ENCODE results near the gene SLC6A4. TPM values are rescaled to one million over a fixed set of nuclear protein-coding genes. Genes with fewer than 3 reads are reported as not detected.

The SLC6A4 gene
- total RNA-seq, 6 experiments from 2014 or later = not detected

DNA sequence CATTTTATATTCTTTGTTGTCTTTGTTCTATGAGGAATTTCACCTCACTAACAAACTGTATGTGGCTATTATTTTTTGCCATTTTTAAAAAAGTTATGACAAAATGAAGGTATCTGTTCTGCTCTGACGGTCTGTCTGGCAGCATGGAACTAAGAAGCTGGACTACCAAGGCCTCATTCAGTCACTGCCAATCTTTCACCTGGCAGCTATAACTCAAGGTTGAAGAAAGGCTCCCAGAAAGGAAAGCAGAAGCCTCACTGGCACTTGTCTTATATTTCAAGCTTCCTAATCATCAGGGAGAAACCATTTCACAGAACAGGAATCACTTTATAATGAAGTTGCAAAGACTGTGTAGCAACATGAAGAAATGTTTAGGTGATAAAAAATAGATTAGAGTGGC is 18.7 kb upstream of the SLC6A4 start:
- DNase-seq = no peak
- Mint-ChIP-seq H3K27me3 (ENCODE audit: insufficient read depth) (no peaks in the 10 kb centered on the region), H3K9me3 (no peaks in the 10 kb centered on the region), H3K4me1 (ENCODE audit: low read depth) (peaks cover 31% of the 10 kb centered on the region), H3K27ac (no peak overlapping the region), H3K36me3 (ENCODE audit: low read depth) (peaks cover 22% of the 10 kb centered on the region), H3K4me3 (no peak overlapping the region)
- TF ChIP-seq, protein P1, sequence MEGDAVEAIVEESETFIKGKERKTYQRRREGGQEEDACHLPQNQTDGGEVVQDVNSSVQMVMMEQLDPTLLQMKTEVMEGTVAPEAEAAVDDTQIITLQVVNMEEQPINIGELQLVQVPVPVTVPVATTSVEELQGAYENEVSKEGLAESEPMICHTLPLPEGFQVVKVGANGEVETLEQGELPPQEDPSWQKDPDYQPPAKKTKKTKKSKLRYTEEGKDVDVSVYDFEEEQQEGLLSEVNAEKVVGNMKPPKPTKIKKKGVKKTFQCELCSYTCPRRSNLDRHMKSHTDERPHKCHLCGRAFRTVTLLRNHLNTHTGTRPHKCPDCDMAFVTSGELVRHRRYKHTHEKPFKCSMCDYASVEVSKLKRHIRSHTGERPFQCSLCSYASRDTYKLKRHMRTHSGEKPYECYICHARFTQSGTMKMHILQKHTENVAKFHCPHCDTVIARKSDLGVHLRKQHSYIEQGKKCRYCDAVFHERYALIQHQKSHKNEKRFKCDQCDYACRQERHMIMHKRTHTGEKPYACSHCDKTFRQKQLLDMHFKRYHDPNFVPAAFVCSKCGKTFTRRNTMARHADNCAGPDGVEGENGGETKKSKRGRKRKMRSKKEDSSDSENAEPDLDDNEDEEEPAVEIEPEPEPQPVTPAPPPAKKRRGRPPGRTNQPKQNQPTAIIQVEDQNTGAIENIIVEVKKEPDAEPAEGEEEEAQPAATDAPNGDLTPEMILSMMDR (IDR thresholded peaks at IDR 0.05) = no peak

DNA sequence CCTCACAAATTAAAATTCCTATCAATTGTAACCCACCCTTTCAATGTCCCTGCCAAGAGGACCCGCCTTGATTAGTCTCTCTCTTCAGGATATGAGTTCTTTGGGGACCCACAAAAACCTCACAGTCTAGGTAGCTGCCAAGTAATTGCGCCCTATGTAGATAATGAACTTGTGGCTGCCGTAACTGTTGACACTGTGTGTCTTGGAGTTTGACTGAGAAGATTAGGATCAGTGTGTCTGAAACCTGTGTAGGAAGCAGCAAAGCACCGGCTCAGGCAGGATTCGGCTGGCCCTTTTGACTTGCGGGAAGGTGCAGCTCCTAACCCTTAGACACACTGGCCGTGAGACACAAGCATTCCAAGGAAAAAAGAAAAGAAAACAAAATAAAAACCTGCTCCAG is 17.8 kb upstream of the SLC6A4 start:
- Mint-ChIP-seq H3K27ac (no peak overlapping the region), H3K27me3 (ENCODE audit: insufficient read depth) (no peaks in the 10 kb centered on the region), H3K4me1 (ENCODE audit: low read depth) (peaks cover 24% of the 10 kb centered on the region), H3K9me3 (no peaks in the 10 kb centered on the region), H3K4me3 (no peak overlapping the region), H3K36me3 (ENCODE audit: low read depth) (peaks cover 30% of the 10 kb centered on the region)
- DNase-seq = no peak
- TF ChIP-seq, protein P1 (IDR thresholded peaks at IDR 0.05) = no peak

DNA sequence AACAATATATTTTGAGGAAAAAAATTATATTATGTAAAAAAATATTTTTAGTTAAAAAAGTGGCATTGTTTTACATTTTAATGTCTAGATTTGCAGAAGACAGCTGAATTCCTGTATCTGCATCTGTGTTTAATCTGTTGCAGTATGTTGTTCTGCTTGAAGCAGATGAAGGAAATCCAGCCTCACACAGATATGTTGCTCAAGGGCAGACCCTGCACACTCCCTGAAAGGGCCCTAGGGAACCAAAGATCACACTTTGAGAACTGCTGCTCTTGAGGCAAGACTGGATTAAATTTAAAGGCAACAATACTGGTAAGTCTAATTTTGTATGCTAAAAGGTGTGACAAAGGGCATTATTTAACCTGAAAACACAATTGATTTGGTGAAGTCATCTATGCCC is 16.4 kb upstream of the SLC6A4 start:
- TF ChIP-seq, protein P1 (IDR thresholded peaks at IDR 0.05) = no peak
- no peak overlapping the region for H3K4me3 Mint-ChIP-seq
- H3K36me3 Mint-ChIP-seq (ENCODE audit: low read depth) = peaks cover 44% of the 10 kb centered on the region
- H3K4me1 Mint-ChIP-seq (ENCODE audit: low read depth) = peaks cover 22% of the 10 kb centered on the region
- H3K27me3 Mint-ChIP-seq (ENCODE audit: insufficient read depth) = peaks cover 2% of the 10 kb centered on the region; the same call in 1 of the 2 replicates
- no peak for DNase-seq
- H3K27ac Mint-ChIP-seq = no peak overlapping the region
- no peaks in the 10 kb centered on the region for H3K9me3 Mint-ChIP-seq

DNA sequence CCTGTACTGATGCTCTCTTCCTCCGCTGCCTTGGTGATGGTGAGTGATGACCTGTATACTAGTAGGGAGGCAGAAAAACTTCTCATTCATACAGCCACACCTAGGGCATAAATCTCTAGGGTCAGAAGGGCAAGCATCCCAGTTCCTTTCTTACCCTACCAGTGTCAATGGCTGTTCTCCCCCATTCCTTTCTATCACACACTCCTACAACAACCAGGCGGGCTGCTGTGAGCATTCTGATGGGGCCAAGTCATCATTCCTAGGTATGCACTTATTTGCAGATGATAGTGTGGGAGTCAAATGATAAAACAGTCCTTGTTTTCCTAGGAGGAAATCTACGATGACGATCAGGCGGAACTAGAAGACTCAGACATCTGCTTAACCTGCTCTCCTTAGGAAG is 14.0 kb upstream of the SLC6A4 start:
- H3K4me3 Mint-ChIP-seq = no peak overlapping the region
- TF ChIP-seq, protein P1 (IDR thresholded peaks at IDR 0.05) = no peak
- H3K36me3 Mint-ChIP-seq (ENCODE audit: low read depth) = peaks cover 50% of the 10 kb centered on the region
- H3K27ac Mint-ChIP-seq = no peak overlapping the region
- DNase-seq = no peak
- H3K27me3 Mint-ChIP-seq (ENCODE audit: insufficient read depth) = peaks cover 2% of the 10 kb centered on the region; the same call in 1 of the 2 replicates
- H3K4me1 Mint-ChIP-seq (ENCODE audit: low read depth) = peaks cover 35% of the 10 kb centered on the region
- no peaks in the 10 kb centered on the region for H3K9me3 Mint-ChIP-seq

DNA sequence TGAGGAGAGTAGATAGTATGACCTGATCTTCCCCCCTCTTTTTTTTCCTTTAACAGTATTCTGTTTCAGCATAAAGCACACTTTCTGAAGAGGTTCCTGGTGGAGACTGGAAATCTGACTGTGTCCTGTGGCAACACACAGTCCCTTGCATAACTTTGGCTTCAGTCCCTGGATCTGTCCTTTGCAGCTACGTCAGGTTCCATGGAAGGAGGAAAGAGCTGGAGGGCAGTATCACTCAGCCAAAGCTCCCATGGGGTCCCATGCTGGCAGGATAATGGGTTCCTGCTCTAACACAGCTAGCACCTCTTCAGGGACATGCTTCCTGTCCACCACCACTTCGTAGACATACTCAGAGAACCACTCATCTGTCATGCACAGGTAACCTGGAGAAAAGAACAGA is 13.3 kb upstream of the SLC6A4 start:
- Mint-ChIP-seq H3K4me1 (ENCODE audit: low read depth) (peaks cover 41% of the 10 kb centered on the region), H3K27ac (no peak overlapping the region), H3K9me3 (no peaks in the 10 kb centered on the region), H3K36me3 (ENCODE audit: low read depth) (peaks cover 51% of the 10 kb centered on the region), H3K4me3 (no peak overlapping the region), H3K27me3 (ENCODE audit: insufficient read depth) (peaks cover 2% of the 10 kb centered on the region; the same call in 1 of the 2 replicates)
- TF ChIP-seq, protein P1 (IDR thresholded peaks at IDR 0.05) = no peak
- DNase-seq = no peak

DNA sequence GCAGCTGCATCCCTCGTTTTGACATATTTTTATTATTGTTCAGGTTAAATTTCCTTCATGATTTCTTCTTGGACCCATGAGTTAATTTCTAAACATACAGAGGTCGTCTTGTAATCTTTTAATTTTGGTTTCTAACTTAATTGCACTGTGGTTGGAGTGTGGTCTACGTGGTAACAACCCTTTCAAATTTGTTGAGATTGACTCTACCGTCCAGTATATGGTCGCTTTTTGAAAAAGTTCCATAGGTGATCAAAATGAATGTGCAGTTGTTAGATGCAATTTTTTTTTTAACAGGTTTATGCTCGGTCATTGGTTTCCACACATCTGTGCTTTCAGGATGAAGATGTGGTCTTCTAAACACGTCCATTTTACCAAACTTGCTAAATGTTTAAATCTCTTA is 11.0 kb upstream of the SLC6A4 start:
- no peak for DNase-seq
- Mint-ChIP-seq H3K4me3 (no peak overlapping the region), H3K9me3 (no peaks in the 10 kb centered on the region), H3K4me1 (ENCODE audit: low read depth) (peaks cover 47% of the 10 kb centered on the region), H3K27ac (no peak overlapping the region), H3K27me3 (ENCODE audit: insufficient read depth) (peaks cover 2% of the 10 kb centered on the region), H3K36me3 (ENCODE audit: low read depth) (peaks cover 57% of the 10 kb centered on the region)
- TF ChIP-seq, protein P1 (IDR thresholded peaks at IDR 0.05) = no peak

Measured in HFFc6 (cell line).